K562 (cell line): Measurements from ENCODE around the gene TMEM139. TPM values are rescaled to one million over a fixed set of nuclear protein-coding genes. Genes with fewer than 3 reads are reported as not detected.
A peak's percentile ranks its signal among the peaks of the same experiment; 100 is the strongest.

Experiments
- C11orf30 ChIP-seq: fragments of 450-650 bp; IDR thresholded peaks from 2 replicates; pipeline ENCODE4 v1.6.1; 2016; ENCODE audit warnings: low read depth, mild to moderate bottlenecking
- CTCF ChIP-seq, 3 experiments: IDR thresholded peaks in 2 of 3; conservative IDR thresholded peaks in 1 of 3; 2 replicates each; pipeline ENCODE4 v1.5.1; 2011 to 2012; ENCODE audit warnings: low read length in 3 of 3, mild to moderate bottlenecking in 3 of 3, control low read depth in 2 of 3, improper control_type of control experiment in 1 of 3, inconsistent platforms in 1 of 3, low read depth in 1 of 3, mixed read lengths in 1 of 3, moderate library complexity in 1 of 3; ENCODE audit not compliant: insufficient read depth in 2 of 3
- CUX1 ChIP-seq: fragments of 200-800 bp; sonication (Bioruptor generic); IDR thresholded peaks from 2 replicates; pipeline ENCODE4 v1.6.1; 2016; ENCODE audit warnings: missing genetic modification characterization, missing compliant biosample characterization
- DIDO1 ChIP-seq: fragments of 450-650 bp; IDR thresholded peaks from 2 replicates; pipeline ENCODE4 v1.6.1; 2016; ENCODE audit warnings: low read depth, missing biosample characterization, missing genetic modification characterization
- LEF1 ChIP-seq: fragments of 450-650 bp; IDR thresholded peaks from 2 replicates; pipeline ENCODE4 v1.6.1; 2016; ENCODE audit warnings: mild to moderate bottlenecking
- NFE2 ChIP-seq: IDR thresholded peaks from 2 replicates; pipeline ENCODE4 v1.6.1; 2014; ENCODE audit warnings: antibody characterized with exemption, low read depth
- NONO ChIP-seq, 2 experiments: fragments of 200-400 bp in 1 of 2; fragments of 450-650 bp in 1 of 2; formaldehyde crosslinking in 1 of 2; IDR thresholded peaks; 2 replicates each; pipeline ENCODE4 v1.6.1; 2017; ENCODE audit warnings: low read depth in 2 of 2, mild to moderate bottlenecking in 2 of 2, moderate library complexity in 2 of 2, low read length in 1 of 2
- PKNOX1 ChIP-seq: fragments of 450-650 bp; IDR thresholded peaks from 2 replicates; pipeline ENCODE4 v1.6.1; 2016
- POLR2H ChIP-seq: IDR thresholded peaks from 2 replicates; pipeline ENCODE4 v1.6.1; 2016; ENCODE audit warnings: missing genetic modification characterization, low read depth, mild to moderate bottlenecking, control low read depth, missing compliant biosample characterization, moderate library complexity
- PRMT5 ChIP-seq: sonication (generic); formaldehyde crosslinking; IDR thresholded peaks from 2 replicates; pipeline ENCODE4 v1.5.0; 2020; ENCODE audit warnings: missing genetic modification reagents
- RFX5 ChIP-seq: IDR thresholded peaks from 2 replicates; pipeline ENCODE4 v1.6.1; 2011; ENCODE audit warnings: low read depth, mild to moderate bottlenecking, improper control_type of control experiment, low read length
- SMAD3 ChIP-seq: fragments of 450-650 bp; formaldehyde crosslinking; conservative IDR thresholded peaks from 2 replicates; pipeline ENCODE4 v1.4.0; 2020; ENCODE audit warnings: mild to moderate bottlenecking
- TAF15 ChIP-seq: fragments of 200-400 bp; formaldehyde crosslinking; IDR thresholded peaks from 2 replicates; pipeline ENCODE4 v1.6.1; 2017; ENCODE audit warnings: mild to moderate bottlenecking, low read depth, low read length, moderate library complexity
- TFAM ChIP-seq: fragments of 250-450 bp; sonication (Bioruptor Pico); conservative IDR thresholded peaks from 2 replicates; pipeline ENCODE4 v1.5.0; 2021; ENCODE audit warnings: mild to moderate bottlenecking, moderate library complexity
- ZNF124 ChIP-seq: sonication (generic); formaldehyde crosslinking; IDR thresholded peaks from 2 replicates; pipeline ENCODE4 v1.8.1; 2022; ENCODE audit warnings: missing genetic modification reagents
- ZNF232 ChIP-seq: sonication (generic); formaldehyde crosslinking; IDR thresholded peaks from 2 replicates; pipeline ENCODE4 v1.8.0; 2022; ENCODE audit warnings: mild to moderate bottlenecking, missing genetic modification reagents
- ZNF3 ChIP-seq: fragments of 250-450 bp; sonication (Bioruptor Pico); IDR thresholded peaks from 2 replicates; pipeline ENCODE4 v1.5.0; 2021; ENCODE audit warnings: mild to moderate bottlenecking, moderate library complexity
- ZNF395 ChIP-seq: fragments of 200-800 bp; sonication (Bioruptor generic); IDR thresholded peaks from 2 replicates; pipeline ENCODE4 v1.6.1; 2017; ENCODE audit warnings: missing genetic modification characterization, missing compliant biosample characterization
- ZNF717 ChIP-seq: fragments of 250-450 bp; sonication (Bioruptor Pico); IDR thresholded peaks from 2 replicates; pipeline ENCODE4 v1.5.0; 2021
- polyA plus RNA-seq, 8 experiments: library from polyadenylated mRNA; depleted of rRNA in 4 of 8; stranded (reverse) in 5 of 8; unstranded in 3 of 8; fragments of >200 nt; fragmentation: Nextera tagmentation in 2 of 8; fragmentation: Illumina TruSeq in 1 of 8; extraction: Ambion mirVana in 2 of 8; extraction: Trizol in 1 of 8; gene quantifications; 2 replicates each; pipeline versions ENCODE4 v1.2.1 to v1.2.3, GENCODE V29; 2011 to 2014; ENCODE audit warnings: inconsistent platforms in 1 of 8, missing spikeins in 1 of 8
- total RNA-seq, 7 experiments: library from RNA; depleted of rRNA in 6 of 7; stranded (reverse); fragments of >200 nt in 6 of 7; fragmentation: Illumina TruSeq in 2 of 7; extraction: Trizol in 2 of 7; gene quantifications; 2 replicates each; pipeline versions ENCODE4 v1.2.1 to v1.2.3, GENCODE V29; 2011 to 2021; ENCODE audit warnings: low replicate concordance in 1 of 7

The TMEM139 gene
- total and polyA plus RNA-seq, 9 of the 15 experiments (the other 6 are each of a cell fraction or from before 2014, with no cell fraction given), result 0.27 to 1.8 (median 0.79) TPM

GRCh38 chr7:143257501-143257900 is 27.3 kb upstream of the TMEM139 start (continued):
- peak in 1 of 3 experiments; percentile 10; a peak in 1 of 6 replicates for TF ChIP-seq CTCF (IDR thresholded peaks at IDR 0.05 in 2 of 3, conservative IDR thresholded peaks at IDR 0.05 in 1 of 3; ENCODE audit: insufficient read depth in 2 of 3, low read depth in 1 of 3, low read length in 3 of 3)
- peak; percentile 34; the same call in 1 of the 2 replicates for TF ChIP-seq C11orf30
- TF ChIP-seq RFX5, result 0 out of 2 replicates have a peak, but pooled peaks have one; percentile 8
- 0 out of 2 replicates have a peak, but pooled peaks have one; percentile 29 for TF ChIP-seq ZNF395
- TF ChIP-seq NONO (IDR thresholded peaks at IDR 0.05; ENCODE audit: low read depth in 2 of 2, low read length in 1 of 2), result no peak
- no peak for TF ChIP-seq ZNF232
- no peak for TF ChIP-seq ZNF3 (CRISPR knock-in tag)
- no peak for TF ChIP-seq TAF15
- TF ChIP-seq DIDO1 (tag), result no peak
- TF ChIP-seq ZNF124 (CRISPR knock-in tag), result no peak
- TF ChIP-seq ZNF717, result no peak
- TF ChIP-seq PRMT5 (CRISPR knock-in tag), result no peak
- 0 out of 2 replicates have a peak, but pooled peaks have one; percentile 20 for TF ChIP-seq CUX1 (CRISPR knock-in tag)
- 0 out of 2 replicates have a peak, but pooled peaks have one; percentile 26 for TF ChIP-seq NFE2
- 0 out of 2 replicates have a peak, but pooled peaks have one; percentile 6 for TF ChIP-seq PKNOX1
- TF ChIP-seq LEF1, result no peak
- no peak for TF ChIP-seq SMAD3 (CRISPR knock-in tag)
- peak; percentile 45; the same call in 1 of the 2 replicates for TF ChIP-seq POLR2H (tag)
- TF ChIP-seq TFAM (CRISPR knock-in tag), result no peak
